GM19239 (cell line): ENCODE measurements around the gene PPP1R14C.
"Not testable (repeated sequence)": the region's sequence is repeated elsewhere in the genome, so short reads cannot be mapped to it uniquely, and the experiment has no call there.

Experiments
- DNase-seq: peaks from one replicate; pipeline ENCODE4 v3.0.0; 2011; ENCODE audit warnings: low spot score; ENCODE audit not compliant: insufficient read length
- FAIRE-seq: peaks from 2 replicates; lab custom pipeline; 2011; peaks lifted over from hg19 to GRCh38; lab: Jason Lieb, UNC

Gene PPP1R14C

DNA sequence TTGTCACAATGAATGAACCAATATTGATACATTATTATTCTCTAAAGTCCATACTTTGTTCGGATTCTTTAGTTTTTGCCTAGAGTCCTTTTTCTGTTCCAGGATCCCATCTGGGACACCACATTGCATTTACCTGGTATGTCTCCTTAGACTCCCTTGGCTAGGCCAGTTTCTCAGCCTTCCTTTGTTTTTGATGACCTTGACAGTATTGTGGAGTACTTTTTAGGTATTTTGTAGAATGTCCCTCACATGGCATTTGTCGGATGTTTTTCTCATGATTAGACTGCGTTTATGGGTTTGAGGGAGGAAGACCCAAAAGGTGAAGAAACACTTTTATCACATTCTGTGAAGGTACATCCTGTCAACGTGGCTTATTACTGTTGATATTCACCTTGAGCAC lies 16.9 kb downstream of the PPP1R14C start:
- DNase-seq: no peak
- no peak for FAIRE-seq

DNA sequence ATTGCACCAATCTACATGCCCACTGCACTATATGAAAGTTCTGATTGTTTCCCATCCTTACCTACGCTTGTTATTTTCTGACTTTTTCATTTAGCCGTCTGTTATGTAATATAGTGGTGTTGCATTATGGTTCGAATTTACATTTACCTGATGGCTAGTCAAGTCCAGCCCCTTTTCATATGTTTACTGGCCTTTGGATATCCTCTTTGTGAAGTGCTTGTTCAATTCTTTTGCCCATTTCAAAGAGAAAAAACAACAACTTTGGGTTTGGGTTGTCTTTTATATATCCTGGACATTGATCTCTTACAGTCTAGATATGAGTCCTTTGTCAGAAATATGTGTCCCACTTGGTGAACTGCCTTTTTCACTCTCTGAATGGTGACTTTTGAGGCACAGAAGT lies 21.1 kb downstream of the PPP1R14C start:
- no peak for FAIRE-seq
- DNase-seq: no peak

DNA sequence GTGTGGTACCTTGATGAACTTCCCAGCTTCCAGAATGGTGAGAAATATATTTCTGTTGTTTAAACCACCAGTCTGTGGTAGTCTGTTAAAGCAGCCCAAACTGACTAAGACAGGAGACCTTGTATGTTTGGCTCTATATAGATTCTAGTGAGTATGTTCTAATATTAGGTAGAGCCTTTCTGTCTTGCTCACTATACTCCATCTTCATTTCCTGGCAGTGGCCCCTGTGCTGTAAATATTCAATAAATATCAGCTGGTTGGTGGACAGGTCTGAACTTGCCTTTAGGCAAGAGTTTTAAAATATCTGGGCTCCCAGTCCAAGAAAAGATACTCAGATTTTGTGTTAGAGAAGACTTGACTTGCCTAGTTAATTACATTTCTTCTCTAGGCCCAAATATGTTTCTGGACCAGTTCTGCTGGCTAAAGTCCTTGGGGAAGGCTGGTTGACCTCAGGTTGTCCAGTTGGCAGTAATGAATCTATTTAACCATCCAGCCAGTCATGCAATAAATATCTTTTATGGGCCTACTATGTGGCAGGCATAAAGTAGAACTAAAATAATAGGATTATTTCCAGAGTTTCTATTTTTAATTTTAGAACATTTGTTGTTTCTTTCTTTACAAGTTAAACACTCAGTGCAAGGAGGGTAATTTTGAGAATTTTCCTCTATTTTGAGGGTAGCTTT lies 22.3 kb downstream of the PPP1R14C start:
- FAIRE-seq (no peak), DNase-seq (no peak)

DNA sequence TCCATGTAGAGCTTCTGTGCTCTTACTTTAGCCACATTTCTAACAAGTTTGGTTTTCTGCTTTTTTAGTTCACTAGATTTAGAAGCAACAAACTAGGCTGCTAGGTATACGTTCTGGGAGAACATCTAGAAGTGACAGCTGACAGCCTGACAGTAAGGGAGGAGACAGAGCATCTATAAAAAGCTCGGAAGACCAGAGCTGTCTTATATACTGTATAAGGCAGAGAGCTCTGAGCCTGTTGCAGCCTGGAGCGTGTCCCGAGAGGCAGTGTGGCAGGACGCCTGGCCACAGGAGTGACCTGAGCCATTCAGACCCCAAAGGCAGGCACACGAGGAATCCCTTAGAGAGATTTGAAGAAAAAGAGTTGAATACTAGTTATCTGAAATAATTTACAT lies 24.6 kb downstream of the PPP1R14C start:
- DNase-seq (no peak), FAIRE-seq (no peak)

DNA sequence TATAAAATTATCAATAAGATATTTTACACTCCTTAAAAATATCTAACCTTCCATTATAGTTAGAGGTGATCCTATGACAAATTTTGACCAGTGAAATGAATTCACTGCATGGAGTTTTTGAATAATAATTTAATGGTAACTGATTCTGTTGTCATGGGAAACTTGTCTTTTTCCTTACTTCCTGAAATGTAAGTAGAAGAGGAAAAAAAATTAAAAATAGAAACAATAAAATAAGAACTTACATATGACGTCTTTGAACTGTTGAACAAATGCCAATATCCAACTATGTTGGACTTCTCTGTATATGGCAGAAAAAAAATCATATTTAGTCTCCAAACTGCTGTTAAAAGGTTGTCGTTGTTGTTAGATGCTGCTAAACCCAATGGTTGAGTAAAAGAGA lies 26.3 kb downstream of the PPP1R14C start:
- FAIRE-seq: no peak
- DNase-seq: no peak

DNA sequence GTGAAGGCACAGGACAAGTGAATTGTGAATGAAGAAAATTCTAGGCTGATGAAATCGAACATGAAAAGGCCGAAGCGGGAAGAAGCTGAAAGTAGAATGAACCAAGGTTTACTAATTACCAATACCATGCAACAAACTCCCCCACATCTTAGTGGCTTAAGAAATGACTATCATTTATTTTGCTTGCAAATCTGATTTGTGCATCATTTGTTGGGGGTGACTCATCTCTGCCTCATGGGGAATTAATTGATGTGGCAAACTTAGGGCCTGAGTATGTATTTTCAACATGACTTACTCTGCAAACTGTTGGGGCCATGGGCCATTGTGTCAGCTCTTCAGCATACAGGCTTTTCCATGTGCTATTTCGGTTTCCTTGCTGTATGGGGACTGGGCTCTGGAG lies 26.8 kb downstream of the PPP1R14C start:
- DNase-seq: no peak
- FAIRE-seq: no peak

DNA sequence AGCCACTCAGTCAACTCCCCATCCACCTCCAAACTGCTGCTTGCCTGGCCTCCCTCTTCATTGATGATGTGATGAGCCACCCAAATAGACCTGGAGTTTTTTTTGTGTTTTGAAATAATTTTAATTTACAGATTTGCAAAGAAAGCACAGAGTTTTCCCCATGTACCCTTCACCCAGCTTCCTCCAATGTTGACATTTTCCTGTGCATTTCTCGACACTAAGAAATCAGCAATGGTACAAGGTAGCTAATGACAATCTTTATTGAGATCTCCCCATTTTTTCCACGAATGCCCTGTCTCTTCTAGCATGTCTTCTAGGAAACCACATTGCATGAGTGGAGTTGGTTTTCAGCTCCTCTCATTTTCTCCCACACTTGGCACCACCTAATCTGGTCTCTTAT lies 30.1 kb downstream of the PPP1R14C start:
- no peak for FAIRE-seq
- DNase-seq: no peak

DNA sequence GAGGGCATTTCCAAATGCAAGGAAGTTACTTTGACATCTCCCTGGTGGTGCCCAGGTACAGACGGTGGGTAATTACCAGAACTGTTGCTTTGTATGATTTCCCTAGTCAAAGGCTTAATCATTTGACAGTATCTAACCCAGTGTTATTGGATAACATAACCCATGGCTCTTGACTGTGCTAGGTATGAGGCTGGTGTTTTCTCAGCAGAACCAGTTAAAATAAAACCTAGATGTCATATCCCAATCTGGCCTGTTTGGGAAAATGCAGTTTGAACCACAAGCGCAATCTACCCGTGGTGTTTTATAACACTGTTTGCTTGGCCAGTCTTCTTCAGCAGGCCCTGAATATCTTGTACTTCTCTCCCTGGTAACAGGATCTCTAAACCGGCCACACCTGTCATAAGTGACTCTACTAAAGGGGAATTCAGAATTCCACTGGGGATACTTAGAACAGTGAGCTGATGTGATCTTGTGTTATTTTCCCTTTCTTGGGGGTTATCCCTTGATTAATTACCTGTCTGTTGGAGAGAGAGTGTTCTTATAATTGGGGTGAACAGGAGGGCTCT lies 32.8 kb downstream of the PPP1R14C start:
- no peak for DNase-seq
- FAIRE-seq: no peak

DNA sequence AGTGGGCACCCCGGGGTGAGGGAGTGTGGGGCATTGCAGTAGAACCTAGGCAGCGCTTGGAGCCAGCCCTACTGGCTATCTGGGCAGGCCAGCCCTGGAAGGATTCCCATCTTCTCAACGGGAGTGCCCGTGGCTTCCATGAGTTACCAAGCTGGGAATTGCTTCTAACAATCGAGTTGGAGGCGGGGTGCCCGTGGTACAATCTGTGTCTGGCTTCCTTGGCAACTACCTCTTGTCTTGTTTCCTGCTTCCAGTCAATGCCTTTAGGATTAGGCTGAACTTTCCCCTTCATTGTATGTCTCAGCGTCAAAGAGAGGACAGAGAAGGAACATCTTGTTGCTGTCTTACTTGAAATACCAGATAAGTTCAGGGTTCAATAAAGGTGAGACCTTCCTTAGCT lies 33.3 kb downstream of the PPP1R14C start:
- FAIRE-seq (no peak), DNase-seq (no peak)

DNA sequence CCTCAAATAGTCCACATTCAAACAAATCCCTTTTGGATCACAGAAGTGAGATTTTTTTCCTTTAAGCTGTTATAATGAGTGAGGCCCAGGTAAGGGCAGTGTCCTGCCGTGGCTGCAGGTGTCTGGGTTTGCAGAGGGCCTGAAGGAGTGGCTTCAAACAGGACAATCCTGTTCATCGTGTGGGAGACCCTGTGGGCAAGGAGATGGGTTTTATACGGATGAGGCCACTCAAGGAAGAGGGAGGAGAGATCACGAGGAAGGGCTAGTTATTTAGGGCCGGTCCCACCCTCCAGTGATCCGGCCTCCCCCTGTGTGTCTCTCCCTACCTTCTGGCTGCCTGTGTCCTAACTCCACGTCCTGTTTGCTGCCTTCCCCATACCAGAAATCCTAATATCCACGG lies 33.8 kb downstream of the PPP1R14C start:
- FAIRE-seq: no peak
- no peak for DNase-seq

DNA sequence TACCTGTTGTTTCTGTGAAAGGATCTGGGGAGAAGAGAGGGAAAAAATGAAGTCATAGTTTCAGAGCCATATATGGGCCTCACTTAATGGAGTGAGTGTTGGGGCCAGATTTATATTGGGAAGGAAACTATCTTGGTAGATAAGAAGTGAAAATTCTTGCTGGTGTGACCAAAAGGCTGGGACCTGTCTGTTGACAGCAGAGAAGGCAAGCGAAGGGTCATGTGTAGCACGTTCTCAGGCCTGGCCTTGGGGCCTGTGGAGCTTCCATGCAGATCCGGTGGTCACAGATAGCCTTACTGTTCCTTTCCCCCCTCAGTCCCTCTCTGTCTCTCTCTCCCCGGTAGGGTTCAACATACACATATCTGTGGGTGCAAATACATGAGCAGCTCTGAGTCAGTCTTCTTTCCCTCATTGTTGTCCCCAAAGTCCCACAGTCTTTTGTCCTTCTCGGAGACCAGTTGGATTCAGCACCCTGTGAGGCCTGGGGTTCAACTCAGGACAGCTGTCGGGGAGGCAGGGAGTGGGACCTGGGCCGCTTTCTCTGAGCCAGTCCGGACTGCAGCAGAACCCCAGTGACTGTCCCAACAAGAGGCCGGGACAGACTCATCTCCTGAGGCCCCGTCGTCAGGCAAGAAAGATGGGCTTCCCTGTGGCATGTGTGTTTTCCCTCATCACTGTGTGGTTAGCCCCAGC lies 34.6 kb downstream of the PPP1R14C start:
- FAIRE-seq (no peak), DNase-seq (no peak)

DNA sequence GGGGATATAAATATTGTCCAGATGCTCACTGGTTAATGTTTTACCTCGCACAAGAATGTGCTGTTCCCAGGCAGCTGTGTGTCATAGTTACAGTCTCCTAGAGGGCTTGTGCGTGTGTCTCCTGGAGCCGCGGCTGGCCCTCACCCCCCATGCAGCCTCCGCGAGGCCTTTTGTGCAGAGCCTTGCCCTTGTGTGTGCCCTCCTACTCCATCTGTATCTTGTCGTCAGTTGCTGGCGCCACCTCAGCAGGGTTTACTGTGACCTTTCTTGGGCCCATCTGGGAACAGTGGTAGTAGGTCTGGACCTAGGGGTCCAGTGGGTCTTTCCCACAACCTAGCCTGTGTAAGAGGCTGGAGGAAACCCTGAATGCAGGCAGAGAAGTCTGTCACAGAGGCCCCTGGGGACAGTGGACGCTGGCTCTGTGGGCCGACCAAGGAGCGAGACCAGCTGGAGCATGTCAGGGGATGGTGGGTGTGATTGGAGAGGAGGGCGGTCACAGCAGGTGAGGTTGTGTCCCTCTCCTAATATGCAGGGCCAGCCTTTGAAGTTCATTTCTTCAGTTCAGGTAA lies 35.2 kb downstream of the PPP1R14C start:
- FAIRE-seq (no peak), DNase-seq (no peak)

DNA sequence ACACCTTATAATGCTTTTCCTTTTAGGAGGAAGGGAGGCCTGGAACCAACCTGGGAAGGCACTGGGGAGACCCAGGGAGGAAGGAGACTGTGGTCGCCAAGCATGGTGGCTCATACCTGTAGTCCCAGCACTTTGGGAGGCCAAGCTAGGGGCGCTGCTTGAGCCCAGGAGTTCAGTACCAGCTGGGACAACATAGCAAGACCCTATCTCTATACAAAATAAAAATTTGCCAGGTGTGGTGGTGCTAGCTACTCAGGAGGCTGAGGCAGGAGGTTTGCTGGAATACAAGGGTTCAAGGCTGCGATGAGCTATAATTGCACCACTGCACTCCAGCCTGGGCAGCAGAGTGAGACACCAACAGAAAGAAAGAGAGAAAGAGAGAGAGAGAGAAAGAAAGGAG lies 36.2 kb downstream of the PPP1R14C start:
- DNase-seq: no peak
- FAIRE-seq: no peak

DNA sequence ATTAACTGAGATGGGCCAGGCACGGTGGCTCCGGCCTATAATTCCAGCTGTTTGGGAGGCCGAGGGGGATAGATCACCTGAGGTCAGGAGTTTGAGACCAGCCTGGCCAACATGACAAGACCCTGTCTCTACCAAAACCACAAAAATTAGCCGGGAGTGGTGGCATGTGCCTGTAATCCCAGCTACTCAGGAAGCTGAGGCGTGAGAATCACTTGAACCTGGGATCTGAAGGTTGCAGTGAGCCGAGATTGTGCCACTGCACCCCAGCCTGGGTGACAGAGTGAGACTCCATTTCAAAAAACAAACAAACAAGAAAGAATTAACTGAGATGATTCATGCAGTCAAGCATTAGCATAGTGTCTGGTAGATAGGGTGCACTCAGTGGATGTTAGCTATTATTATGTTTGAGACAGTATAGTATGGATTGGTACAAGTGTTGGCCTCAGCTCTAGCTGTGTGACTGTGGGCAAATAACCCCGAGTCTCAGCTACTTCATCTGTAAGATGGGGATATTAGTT lies 37.1 kb downstream of the PPP1R14C start:
- DNase-seq, FAIRE-seq: not testable (repeated sequence)

DNA sequence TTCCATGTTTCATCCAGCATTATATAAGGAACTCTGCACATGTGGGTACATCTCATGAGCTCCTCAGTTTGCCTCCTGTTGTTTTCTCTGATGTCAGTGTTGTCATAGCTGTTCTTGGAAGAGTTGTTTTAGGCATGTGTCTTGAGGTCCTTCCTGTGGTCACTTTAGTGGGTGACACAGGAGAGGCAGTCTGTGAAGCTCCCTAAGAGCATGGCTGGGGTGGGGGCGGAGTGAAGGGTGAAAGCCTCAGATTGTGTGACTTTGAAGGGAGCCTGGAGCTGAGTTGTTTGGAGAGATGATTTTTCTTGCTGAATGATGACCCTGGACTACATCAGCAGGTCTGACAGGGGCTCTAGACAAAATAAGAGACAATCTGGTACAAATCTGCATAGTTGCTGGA lies 37.7 kb downstream of the PPP1R14C start:
- FAIRE-seq: no peak
- DNase-seq: no peak

DNA sequence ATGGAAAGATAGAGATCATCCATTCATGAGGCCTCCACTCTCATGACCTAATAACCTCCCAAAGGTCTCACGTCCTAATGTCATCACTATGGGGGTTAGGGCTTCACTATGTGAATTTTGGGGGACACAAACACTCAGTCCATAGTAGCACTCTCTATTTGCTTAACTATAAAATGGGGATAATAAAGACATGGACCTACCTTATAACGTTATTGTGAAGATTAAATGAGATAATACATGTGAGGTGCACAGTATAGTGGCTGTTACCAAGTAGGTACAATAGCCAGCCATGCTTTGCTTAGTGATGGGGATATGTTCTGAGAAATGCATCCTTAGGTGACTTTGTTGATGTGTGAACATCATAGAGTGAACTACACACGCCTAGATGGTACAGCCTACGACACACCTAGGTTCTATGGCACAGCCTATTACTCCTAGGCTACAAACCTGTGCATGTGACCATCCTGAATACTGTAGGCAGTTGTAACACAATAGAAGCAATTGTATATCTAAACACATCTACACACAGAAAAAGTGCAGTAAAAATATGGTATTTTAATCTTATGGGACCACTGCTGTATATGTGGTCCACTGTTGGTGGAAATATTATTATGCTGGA lies 39.7 kb downstream of the PPP1R14C start:
- no peak for DNase-seq
- no peak for FAIRE-seq

DNA sequence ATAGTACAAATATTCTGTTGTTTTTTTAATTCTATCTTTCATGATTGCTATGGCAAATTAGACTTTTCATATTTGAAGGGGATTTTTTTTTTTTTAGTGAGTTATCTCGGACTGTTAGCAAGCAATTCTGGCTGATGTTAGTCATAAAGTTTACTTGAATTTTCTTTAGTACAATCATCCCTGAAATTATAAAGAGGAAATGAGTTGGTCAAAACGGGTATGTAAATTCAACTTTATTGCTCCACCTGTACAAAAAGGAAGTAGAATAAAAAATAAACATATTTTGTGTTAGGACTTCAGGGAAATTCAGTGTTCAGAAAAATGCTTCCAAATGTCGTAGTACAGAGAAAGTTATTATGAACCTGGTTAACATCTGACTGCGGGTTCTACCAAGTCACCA lies 40.3 kb downstream of the PPP1R14C start:
- no peak for FAIRE-seq
- no peak for DNase-seq

DNA sequence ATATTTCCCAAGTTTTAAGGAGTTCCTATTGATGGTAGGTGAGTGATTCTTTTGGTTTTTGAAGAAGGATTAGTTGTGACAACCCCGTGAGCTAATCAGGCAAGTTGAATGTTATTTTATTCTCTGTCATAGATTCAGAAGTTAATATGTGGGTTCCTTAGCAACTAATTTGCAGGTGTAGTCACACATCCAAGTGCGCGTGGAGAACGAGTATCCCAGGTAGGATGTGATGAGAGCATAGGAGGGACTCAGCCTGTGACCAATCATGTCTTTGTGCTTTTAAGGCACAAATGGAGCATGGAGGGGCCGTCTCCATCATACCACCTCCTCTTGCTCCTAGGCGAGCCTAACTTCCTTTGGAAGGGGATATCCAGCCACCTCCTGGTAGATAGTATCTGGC lies 41.1 kb downstream of the PPP1R14C start:
- DNase-seq (no peak), FAIRE-seq (no peak)

DNA sequence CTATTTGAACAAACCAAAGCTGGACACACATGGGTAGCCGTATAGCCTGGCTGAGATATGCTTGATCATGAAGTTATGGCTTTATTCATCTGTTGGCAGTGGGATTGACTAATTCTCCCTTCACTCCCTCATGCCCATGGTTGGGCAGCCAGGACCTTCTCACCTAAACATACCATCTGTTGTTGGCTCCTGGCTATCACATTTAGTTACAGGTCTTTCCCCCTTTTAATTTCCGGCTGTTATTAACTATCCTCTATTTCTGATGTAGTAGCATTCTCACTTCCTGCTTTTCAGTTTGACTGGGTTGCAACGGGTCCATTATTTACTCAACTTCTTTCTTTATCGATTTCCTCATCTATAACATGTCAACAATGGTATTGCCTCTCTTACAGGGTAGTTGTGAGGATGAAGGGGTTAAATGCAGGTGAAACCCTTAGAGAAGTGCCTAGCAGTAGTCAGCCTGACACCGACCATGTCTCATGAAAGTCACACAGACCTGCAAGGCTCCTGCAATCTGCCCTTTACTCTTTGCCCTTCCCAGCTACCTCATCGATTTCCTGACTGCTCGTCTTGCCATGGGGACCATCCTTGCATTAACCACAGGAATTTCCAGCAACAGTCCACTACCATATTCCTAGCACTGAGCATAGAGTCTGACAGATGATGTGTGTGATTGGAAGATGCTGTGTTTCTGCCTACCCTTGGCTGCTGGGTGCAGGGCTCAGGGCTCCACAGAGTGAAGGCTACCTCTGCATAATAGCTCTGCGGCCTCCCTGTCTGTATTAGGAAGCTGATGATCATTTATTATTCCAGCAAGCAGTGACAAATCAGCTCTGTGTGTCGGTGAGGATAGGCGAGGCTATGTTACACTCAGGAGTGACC lies 42.2 kb downstream of the PPP1R14C start:
- FAIRE-seq: no peak

DNA sequence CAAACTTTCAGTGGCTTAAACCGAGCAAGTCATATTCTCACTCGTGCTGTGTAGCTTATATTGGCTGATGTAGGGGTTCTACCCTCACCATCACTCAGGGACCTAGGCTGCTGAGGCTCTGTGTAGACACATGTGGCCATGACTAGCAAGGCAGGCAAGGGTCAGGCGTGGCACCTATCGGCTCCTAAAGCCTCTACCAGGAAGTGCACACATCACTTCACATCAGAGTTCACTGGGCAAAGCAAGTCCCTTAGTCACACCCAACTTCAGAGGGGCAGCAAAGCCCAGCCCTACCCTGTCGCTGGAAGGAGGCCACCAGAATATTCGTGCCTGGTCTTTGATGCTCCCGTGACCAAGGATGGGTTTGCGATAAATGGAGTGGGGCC lies 42.9 kb downstream of the PPP1R14C start:
- DNase-seq: no peak
- FAIRE-seq: no peak

More for the DNA sequence above, 42.2 kb downstream of the PPP1R14C start:
- DNase-seq: no peak
